GM18517 (cell line): ENCODE data around the gene ENTPD1.

ENCODE experiments used
- ATAC-seq: cut with Tn5 transposase; IDR thresholded peaks from one replicate; pipeline ENCODE4 v1.9.1; 2021; ENCODE audit warnings: mild to moderate bottlenecking, moderate library complexity; ENCODE audit not compliant: unreplicated experiment

Gene ENTPD1

DNA sequence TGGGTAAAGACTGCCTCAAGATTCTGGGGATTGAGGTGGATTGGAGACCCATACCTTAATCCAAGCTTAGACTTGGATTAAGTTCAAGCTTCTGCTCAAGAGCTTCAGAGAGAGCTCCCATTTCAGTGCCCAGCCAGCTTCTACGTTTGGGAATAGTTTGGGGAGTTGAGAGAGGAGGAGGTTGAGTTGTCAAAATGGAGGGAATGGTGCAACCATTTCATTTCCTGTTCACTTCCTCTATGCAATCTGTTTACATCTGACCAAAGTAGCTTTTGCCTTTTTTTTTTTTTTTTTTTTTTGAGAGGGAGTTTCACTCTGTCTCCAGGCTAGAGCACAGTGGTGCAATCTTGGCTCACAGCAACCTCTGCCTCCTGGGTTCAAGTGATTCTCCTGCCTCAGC lies 65.8 kb downstream of the ENTPD1 start:
- no peak for ATAC-seq

GRCh38 chr10:95830044-95830443 lies 74.1 kb downstream of the ENTPD1 start:
- no peak for ATAC-seq

DNA sequence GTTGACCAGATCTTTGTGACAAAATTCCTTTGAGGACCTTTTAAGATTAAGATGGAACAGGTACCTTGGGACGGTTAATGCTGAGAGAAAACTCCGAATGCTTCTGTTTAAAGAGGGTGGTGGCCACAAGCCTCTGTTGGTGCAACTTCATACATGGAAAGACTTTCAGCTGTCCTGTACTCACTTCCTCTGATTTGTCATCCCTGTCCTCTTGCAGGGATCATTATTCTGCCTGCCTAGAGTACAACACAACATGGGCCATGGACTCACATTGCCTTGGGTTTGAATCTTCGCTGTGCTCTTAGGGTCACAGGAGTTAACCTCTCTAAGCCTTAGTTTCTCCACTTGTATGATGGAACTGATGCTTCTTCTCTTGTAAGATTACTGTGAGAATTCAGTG lies 75.1 kb downstream of the ENTPD1 start:
- no peak for ATAC-seq

DNA sequence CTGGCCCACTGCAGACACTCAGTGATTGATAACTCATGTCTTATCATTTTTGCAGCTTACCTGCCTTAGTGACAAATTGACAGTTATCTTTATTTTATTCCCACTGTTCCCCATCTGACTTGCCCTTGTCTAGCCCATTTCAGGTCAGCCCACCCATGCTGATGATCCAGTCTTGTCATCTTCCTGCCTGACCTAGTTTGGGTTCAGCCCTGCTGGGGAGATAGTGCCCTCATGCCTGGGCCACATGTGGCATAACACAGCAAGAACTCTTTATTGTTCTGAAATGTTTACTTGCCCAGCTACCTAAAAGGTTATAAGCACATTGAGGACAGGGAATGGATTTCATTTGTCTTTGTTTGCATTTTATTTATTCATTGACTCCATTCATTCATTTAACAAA lies 75.6 kb downstream of the ENTPD1 start:
- no peak for ATAC-seq

- peak; percentile 87 for ATAC-seq
Observed at GRCh38 chr10:95832216-95833041, 76.5 kb downstream of the ENTPD1 start.

DNA sequence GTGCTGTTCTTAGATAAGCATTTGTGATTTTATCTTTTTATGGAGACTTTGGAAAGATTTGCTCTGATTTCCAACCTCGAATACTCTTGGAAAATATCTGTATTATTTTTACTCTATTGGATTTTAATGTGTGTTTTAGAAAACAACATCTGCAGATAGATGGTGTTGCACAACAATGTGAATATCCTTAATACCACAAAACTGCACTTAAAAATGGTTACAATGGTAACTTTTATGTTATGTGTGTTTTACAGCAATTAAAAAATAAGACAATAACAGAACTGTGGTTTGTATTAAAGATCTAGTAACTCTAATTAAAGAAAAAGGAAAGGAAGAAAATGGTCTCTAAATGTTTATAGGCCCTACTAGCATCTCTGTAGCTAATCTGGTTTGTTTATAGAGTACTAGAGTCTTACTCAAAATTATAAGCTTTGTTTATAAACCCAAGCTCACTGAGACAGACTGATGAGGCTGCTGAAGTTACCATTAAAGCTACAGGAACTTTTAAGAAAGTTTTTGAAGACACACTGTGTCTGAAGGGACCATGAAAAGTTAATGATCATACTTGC lies 77.2 kb downstream of the ENTPD1 start:
- no peak for ATAC-seq

DNA sequence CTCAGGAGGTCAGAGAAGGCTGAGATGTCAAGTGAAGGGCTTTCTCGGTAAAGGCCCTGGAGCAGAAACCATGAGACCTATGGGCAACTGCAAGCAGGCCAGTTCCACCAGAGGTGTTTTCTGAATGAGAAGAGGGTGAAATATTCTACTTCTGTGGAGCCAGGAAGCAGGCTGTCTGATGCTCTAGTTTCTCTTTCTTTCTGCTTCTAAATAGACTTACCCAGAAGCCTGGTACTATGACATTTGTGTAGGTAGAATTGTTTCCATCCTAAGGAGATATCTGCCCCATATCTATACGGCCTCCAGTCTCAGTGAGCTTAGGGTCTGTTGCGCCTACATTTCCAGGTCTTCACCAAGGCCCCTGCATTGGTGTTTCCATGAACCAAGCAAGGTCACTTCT lies 78.4 kb downstream of the ENTPD1 start:
- ATAC-seq, result no peak

GRCh38 chr10:95835149-95835860 lies 79.3 kb downstream of the ENTPD1 start:
- no peak for ATAC-seq

DNA sequence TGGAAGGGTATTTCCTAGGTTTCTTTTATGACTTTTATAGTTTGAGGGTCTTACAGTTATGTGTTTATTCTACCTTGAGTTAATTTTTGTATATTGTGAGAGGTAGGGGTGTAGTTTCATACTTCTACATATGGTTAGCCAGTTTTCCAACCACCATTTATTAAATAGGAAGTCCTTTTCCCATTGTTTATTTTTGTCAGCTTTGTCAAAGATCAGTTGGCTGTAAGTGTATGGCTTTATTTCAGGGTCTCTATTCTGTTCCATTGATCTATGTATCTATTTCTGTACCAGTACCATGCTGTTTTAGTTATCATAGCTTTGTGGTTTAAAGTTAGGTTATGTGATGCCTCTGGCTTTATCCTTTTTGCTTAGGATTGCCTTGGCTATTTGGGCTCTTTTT lies 79.9 kb downstream of the ENTPD1 start:
- ATAC-seq, result no peak

DNA sequence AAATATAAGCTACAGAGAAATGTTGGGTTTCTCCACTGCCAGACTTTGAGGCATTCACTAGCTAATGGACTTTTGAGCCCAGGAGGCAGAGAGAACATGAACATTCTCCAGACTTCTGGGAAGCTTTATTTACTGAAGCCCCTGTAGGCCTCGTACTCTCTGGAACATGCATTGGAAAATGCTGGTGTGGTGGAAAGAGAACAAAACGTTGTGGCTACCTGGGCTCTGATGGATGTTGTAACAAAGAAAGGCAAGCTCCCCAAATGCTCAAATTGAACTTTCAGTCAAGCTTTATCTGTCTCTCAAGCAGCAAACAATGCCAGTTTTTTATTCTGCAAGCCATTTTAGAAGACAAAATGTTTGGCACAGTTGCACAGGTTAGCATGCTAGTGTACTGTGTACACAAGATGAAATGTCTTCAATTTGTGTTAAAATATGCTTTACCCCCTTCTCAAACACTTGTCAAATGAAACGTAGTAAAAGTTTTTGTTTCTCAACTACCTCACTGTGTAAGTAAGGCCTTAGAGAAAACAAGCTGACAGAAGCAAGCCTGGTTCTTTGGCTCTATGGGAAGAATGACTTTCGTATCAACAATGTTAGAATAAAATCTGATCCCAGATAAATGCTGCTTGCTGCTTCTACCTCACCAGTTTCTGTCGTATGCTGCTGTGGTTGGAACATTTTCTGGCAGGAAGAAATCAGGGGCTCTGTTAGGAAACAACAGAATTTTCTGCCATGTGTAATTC lies 80.8 kb downstream of the ENTPD1 start:
- no peak for ATAC-seq

DNA sequence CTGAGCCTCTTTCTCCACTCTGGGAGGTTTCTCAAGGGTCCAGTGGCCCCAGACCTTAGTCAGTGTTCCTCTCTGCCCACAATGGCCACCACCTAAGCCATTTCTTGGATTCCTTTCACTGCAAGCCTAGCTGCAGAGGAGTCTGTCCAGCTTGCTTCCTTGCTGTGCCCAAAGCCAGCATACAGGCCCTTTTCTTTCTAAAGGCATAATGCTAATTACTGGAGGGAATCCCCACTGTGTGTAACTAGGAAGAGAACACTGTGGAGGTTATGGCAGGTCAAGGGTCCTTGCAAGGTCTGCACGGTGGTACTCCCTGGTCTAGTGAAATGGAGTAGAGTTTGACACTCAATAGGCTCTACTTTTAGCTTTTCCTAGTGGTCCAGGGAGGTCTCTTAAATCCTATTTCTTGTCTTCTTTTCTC lies 81.4 kb downstream of the ENTPD1 start:
- ATAC-seq, result peak; percentile 20

DNA sequence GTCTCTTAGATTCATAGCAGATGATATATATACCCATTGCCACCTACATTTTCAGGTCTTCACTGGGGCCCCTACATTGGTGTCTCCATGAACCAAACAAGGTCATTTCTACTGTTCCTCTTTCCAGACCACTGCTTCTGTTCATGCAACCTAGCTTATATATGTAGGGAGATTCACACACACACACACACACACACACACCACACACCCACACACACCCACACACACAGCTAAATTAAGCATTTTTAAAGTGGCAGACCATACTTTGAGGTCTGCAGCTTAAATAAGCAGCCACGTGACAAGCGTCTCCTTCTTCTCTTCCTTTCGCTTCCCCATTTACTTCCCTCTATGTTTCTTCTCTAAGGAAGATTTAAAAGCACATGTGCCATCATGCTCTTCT lies 81.8 kb downstream of the ENTPD1 start:
- peak; percentile 37 for ATAC-seq

GRCh38 chr10:95840121-95840520 lies 84.2 kb downstream of the ENTPD1 start:
- ATAC-seq, result no peak

DNA sequence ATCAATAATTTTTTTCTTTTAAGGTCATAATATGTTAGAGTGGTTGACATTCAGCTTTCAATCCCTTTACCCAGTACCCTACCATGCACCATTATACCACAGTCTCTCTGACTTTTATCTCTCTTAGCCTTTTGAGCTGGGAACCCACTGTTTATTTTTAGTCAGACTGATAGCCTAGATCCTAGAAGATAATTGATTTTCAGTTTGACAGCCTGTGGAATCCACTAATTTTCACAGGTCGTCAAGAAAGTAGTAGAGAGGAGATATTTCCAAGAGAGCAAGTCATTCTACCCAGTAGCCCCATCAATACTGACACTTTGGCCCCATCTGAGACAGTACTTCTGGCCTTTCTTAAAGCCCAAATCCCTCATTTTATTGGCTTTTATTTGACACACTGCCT lies 84.7 kb downstream of the ENTPD1 start:
- ATAC-seq, result no peak

- no peak for ATAC-seq
Observed at GRCh38 chr10:95841661-95842498, 85.9 kb downstream of the ENTPD1 start.

DNA sequence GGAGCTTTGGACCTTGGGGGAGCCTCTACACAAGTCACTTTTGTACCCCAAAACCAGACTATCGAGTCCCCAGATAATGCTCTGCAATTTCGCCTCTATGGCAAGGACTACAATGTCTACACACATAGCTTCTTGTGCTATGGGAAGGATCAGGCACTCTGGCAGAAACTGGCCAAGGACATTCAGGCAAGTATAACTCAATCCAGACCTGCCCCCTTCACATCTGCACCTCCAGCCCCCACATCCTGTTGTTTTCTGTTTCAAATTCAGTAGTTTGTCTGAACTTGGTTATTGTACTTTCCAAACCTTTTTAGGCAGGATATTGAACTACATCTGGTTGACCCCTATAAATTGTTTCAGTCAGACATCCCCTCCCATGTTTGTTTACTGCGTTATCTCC lies 89.4 kb downstream of the ENTPD1 start:
- ATAC-seq, result no peak

DNA sequence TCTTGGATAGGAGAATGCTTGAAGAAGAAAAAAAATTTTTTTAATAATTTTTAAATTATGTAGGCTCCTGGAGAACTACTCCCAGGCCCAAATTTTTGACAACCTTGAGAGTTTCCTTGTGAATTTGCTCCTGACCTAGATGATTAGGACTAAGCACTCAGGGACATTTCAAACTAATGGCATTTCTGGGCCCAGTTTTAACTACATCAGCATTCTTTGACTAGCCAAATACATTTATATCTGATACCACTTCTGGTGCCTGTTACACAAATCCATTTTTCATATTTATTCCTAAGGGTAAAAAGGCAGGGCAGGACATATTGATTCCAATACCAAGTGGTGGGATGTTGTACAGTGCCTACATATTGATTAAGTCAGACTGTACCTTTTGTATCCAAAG lies 91.0 kb downstream of the ENTPD1 start:
- ATAC-seq, result no peak

DNA sequence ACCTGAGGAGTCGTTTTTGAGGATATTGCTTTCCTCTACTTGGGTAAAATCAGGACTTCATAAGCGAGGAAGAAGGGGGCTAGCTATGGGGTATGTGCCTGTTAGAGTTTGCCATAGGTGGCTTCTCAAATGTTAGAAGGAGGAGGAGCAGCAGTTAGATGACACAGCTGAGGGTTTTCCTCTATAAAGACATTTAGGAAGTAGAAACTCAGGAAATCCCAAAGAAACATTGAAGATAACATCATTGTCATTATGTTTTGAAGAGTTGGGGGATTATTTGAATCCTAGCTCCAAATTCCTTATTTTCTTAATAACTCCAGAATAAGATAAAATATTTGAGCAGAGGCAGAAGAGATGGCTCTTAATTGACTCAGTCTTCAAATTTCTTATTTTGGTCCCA lies 92.9 kb downstream of the ENTPD1 start:
- no peak for ATAC-seq

DNA sequence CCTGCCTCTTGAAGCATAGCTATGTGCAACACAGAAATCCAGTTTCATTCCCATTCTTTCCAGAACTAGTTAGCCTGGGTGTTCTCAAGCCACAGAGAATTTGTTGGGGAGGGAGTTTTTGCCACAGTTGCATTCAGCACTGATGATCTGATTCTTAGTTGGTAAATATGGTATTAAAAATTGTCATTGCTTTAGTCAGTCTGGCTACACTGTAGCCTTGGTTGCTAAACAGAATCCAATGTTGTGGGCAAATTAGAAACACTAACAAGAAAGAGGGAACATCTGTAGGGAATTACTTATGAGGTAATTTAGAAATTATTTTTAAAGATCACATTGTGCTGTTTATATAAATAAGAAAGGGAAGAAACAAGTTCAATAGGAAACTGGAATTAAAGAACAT lies 94.8 kb downstream of the ENTPD1 start:
- no peak for ATAC-seq

- ATAC-seq, result no peak
Observed at GRCh38 chr10:95860166-95860940, 104.4 kb downstream of the ENTPD1 start.
